SK-N-SH treated with all-trans-retinoic acid at 6 μM for 48 hours (cell line): ENCODE results near the gene ZNF511.

Experiments used
- ATAC-seq: fragments of 200-7000 bp; cut with Tn5 transposase; 3 replicates; pipeline ENCODE4 v1.9.1; 2020; ENCODE audit warnings: mild to moderate bottlenecking, moderate library complexity
- ARNTL ChIP-seq: fragments of 450-650 bp; formaldehyde crosslinking; IDR thresholded peaks from 2 replicates; pipeline ENCODE4 v1.5.0; 2020; ENCODE audit warnings: low read depth, mild to moderate bottlenecking, moderate library complexity, borderline replicate concordance
- BACH2 ChIP-seq: fragments of 250-450 bp; sonication (Bioruptor Pico); IDR thresholded peaks from 2 replicates; pipeline ENCODE4 v1.9.0; 2021; ENCODE audit warnings: mild to moderate bottlenecking, borderline replicate concordance
- ESRRG ChIP-seq: fragments of 250-450 bp; sonication (Bioruptor Pico); IDR thresholded peaks from 2 replicates; pipeline ENCODE4 v1.6.1; 2021; ENCODE audit warnings: mild to moderate bottlenecking
- GLIS3 ChIP-seq: fragments of 250-450 bp; sonication (Bioruptor Pico); IDR thresholded peaks from 2 replicates; pipeline ENCODE4 v1.5.0; 2020; ENCODE audit warnings: mild to moderate bottlenecking, moderate library complexity
- ISL1 ChIP-seq: fragments of 250-450 bp; sonication (Bioruptor Pico); IDR thresholded peaks from 2 replicates; pipeline ENCODE4 v2.1.2; 2022; ENCODE audit warnings: mild to moderate bottlenecking, moderate library complexity
- OSR1 ChIP-seq: fragments of 250-450 bp; sonication (Bioruptor Pico); IDR thresholded peaks from 2 replicates; pipeline ENCODE4 v1.8.0; 2022; ENCODE audit warnings: moderate library complexity, mild to moderate bottlenecking, inconsistent platforms
- PPARA ChIP-seq: fragments of 250-450 bp; sonication (Bioruptor Pico); IDR thresholded peaks from 2 replicates; pipeline ENCODE4 v1.5.0; 2020; ENCODE audit warnings: mild to moderate bottlenecking, borderline replicate concordance
- RARB ChIP-seq: fragments of 250-450 bp; sonication (Bioruptor Pico); IDR thresholded peaks from 2 replicates; pipeline ENCODE4 v1.8.0; 2021; ENCODE audit warnings: mild to moderate bottlenecking, moderate library complexity
- SNAI2 ChIP-seq: fragments of 250-450 bp; sonication (Bioruptor Pico); IDR thresholded peaks from 2 replicates; pipeline ENCODE4 v1.5.0; 2020; ENCODE audit warnings: mild to moderate bottlenecking, moderate library complexity
- TCF4 ChIP-seq: fragments of 250-450 bp; sonication (Bioruptor Pico); IDR thresholded peaks from 2 replicates; pipeline ENCODE4 v1.8.0; 2021; ENCODE audit warnings: mild to moderate bottlenecking, moderate library complexity, borderline replicate concordance
- TOX ChIP-seq: fragments of 250-450 bp; sonication (Bioruptor Pico); IDR thresholded peaks from 2 replicates; pipeline ENCODE4 v1.8.0; 2021; ENCODE audit warnings: mild to moderate bottlenecking, moderate library complexity, borderline replicate concordance
- ZFP3 ChIP-seq: fragments of 250-450 bp; sonication (Bioruptor Pico); IDR thresholded peaks from 2 replicates; pipeline ENCODE4 v1.5.0; 2020; ENCODE audit warnings: mild to moderate bottlenecking, moderate library complexity
- ZFP30 ChIP-seq: fragments of 450-650 bp; formaldehyde crosslinking; IDR thresholded peaks from 2 replicates; pipeline ENCODE4 v1.5.0; 2022; ENCODE audit warnings: mild to moderate bottlenecking, moderate library complexity
- ZNF565 ChIP-seq: fragments of 450-650 bp; formaldehyde crosslinking; conservative IDR thresholded peaks from 2 replicates; pipeline ENCODE4 v1.5.0; 2020; ENCODE audit warnings: low read depth, mild to moderate bottlenecking, moderate library complexity
- ZNF70 ChIP-seq: fragments of 450-650 bp; formaldehyde crosslinking; IDR thresholded peaks from 2 replicates; pipeline ENCODE4 v1.5.0; 2020; ENCODE audit warnings: mild to moderate bottlenecking, moderate library complexity
- ZNF8 ChIP-seq: fragments of 450-650 bp; formaldehyde crosslinking; IDR thresholded peaks from 2 replicates; pipeline ENCODE4 v1.5.0; 2020; ENCODE audit warnings: mild to moderate bottlenecking, moderate library complexity
- TF ChIP-seq, protein P1 (sequence below): fragments of 250-450 bp; sonication (Bioruptor Pico); IDR thresholded peaks from 2 replicates; pipeline ENCODE4 v1.5.1; 2020; ENCODE audit warnings: low read depth, mild to moderate bottlenecking, moderate library complexity
- TF ChIP-seq, protein P2 (sequence below): fragments of 250-450 bp; sonication (Bioruptor Pico); IDR thresholded peaks from 2 replicates; pipeline ENCODE4 v1.8.0; 2021; ENCODE audit warnings: low read depth, mild to moderate bottlenecking, moderate library complexity, borderline replicate concordance
- TF ChIP-seq, protein P3 (sequence below): fragments of 250-450 bp; sonication (Bioruptor Pico); IDR thresholded peaks from 2 replicates; pipeline ENCODE4 v1.5.0; 2020; ENCODE audit warnings: mild to moderate bottlenecking, moderate library complexity
- TF ChIP-seq, protein P4 (sequence below): fragments of 250-450 bp; sonication (Bioruptor Pico); IDR thresholded peaks from 2 replicates; pipeline ENCODE4 v1.8.0; 2020; ENCODE audit warnings: mild to moderate bottlenecking, moderate library complexity, borderline replicate concordance
- TF ChIP-seq, protein P5 (sequence below): fragments of 250-450 bp; sonication (Bioruptor Pico); IDR thresholded peaks from 2 replicates; pipeline ENCODE4 v1.5.1; 2021; ENCODE audit warnings: mild to moderate bottlenecking, moderate library complexity

The ZNF511 gene

DNA sequence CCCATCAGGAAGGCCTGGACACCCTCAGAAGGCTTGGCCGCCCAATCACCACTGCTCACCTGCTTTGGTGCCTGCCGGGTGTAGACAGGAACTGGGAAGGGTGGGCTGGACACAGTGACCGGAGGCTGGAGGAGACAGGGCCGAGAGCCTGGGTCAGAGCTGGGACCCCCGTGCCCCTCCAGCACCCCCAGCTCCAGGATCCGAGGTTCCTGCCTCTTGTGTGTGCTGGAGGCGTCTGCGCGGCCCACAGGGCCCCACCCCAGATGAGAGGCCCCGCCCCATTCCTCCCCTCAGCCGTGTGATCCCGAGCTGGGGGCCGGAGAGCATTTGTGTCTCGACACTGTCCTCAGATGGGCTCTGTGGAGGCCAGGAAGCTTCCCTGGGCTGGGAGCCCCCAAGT lies 41.4 kb upstream of the ZNF511 start:
- TF ChIP-seq TCF4 (CRISPR knock-in tag) (no peak), ESRRG (CRISPR knock-in tag) (no peak), PPARA (CRISPR knock-in tag) (no peak), TOX (no peak), ZNF565 (CRISPR knock-in tag) (no peak), ZFP3 (CRISPR knock-in tag) (no peak), OSR1 (no peak), ARNTL (CRISPR knock-in tag) (no peak), ZFP30 (CRISPR knock-in tag) (no peak), BACH2 (CRISPR knock-in tag) (no peak)
- TF ChIP-seq, protein P1, sequence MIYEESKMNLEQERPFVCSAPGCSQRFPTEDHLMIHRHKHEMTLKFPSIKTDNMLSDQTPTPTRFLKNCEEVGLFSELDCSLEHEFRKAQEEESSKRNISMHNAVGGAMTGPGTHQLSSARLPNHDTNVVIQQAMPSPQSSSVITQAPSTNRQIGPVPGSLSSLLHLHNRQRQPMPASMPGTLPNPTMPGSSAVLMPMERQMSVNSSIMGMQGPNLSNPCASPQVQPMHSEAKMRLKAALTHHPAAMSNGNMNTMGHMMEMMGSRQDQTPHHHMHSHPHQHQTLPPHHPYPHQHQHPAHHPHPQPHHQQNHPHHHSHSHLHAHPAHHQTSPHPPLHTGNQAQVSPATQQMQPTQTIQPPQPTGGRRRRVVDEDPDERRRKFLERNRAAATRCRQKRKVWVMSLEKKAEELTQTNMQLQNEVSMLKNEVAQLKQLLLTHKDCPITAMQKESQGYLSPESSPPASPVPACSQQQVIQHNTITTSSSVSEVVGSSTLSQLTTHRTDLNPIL: no peak
- TF ChIP-seq, protein P2, sequence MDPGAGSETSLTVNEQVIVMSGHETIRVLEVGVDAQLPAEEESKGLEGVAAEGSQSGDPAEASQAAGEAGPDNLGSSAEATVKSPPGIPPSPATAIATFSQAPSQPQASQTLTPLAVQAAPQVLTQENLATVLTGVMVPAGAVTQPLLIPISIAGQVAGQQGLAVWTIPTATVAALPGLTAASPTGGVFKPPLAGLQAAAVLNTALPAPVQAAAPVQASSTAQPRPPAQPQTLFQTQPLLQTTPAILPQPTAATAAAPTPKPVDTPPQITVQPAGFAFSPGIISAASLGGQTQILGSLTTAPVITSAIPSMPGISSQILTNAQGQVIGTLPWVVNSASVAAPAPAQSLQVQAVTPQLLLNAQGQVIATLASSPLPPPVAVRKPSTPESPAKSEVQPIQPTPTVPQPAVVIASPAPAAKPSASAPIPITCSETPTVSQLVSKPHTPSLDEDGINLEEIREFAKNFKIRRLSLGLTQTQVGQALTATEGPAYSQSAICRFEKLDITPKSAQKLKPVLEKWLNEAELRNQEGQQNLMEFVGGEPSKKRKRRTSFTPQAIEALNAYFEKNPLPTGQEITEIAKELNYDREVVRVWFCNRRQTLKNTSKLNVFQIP (CRISPR knock-in tag): no peak
- TF ChIP-seq, protein P3, sequence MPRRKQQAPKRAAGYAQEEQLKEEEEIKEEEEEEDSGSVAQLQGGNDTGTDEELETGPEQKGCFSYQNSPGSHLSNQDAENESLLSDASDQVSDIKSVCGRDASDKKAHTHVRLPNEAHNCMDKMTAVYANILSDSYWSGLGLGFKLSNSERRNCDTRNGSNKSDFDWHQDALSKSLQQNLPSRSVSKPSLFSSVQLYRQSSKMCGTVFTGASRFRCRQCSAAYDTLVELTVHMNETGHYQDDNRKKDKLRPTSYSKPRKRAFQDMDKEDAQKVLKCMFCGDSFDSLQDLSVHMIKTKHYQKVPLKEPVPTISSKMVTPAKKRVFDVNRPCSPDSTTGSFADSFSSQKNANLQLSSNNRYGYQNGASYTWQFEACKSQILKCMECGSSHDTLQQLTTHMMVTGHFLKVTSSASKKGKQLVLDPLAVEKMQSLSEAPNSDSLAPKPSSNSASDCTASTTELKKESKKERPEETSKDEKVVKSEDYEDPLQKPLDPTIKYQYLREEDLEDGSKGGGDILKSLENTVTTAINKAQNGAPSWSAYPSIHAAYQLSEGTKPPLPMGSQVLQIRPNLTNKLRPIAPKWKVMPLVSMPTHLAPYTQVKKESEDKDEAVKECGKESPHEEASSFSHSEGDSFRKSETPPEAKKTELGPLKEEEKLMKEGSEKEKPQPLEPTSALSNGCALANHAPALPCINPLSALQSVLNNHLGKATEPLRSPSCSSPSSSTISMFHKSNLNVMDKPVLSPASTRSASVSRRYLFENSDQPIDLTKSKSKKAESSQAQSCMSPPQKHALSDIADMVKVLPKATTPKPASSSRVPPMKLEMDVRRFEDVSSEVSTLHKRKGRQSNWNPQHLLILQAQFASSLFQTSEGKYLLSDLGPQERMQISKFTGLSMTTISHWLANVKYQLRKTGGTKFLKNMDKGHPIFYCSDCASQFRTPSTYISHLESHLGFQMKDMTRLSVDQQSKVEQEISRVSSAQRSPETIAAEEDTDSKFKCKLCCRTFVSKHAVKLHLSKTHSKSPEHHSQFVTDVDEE: no peak
- TF ChIP-seq, protein P4, sequence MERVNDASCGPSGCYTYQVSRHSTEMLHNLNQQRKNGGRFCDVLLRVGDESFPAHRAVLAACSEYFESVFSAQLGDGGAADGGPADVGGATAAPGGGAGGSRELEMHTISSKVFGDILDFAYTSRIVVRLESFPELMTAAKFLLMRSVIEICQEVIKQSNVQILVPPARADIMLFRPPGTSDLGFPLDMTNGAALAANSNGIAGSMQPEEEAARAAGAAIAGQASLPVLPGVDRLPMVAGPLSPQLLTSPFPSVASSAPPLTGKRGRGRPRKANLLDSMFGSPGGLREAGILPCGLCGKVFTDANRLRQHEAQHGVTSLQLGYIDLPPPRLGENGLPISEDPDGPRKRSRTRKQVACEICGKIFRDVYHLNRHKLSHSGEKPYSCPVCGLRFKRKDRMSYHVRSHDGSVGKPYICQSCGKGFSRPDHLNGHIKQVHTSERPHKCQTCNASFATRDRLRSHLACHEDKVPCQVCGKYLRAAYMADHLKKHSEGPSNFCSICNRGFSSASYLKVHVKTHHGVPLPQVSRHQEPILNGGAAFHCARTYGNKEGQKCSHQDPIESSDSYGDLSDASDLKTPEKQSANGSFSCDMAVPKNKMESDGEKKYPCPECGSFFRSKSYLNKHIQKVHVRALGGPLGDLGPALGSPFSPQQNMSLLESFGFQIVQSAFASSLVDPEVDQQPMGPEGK (CRISPR knock-in tag): no peak
- TF ChIP-seq, all 23 proteins: peak for 0
- no peak for ATAC-seq

DNA sequence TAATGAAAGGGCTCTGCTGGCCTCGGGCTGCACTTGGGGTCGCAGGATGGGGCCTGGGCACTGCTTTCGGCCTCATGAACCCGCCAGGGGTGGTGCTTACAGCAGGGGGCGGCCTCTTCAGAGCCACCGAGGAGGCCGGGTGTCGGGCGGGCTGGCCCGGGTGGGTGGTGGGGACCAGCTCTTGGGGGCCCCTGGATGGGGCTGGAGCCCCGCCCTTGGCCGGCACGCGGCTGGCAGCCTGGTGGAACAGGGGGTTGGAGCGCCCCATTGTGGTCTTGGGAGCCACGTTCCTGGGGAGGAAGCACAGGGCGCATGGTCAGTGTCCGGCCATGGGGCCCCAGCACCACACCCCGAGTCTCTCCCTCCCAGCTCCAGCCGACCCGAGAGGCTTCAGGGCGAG lies 40.9 kb upstream of the ZNF511 start:
- TF ChIP-seq OSR1: no peak
- TF ChIP-seq, protein P5, sequence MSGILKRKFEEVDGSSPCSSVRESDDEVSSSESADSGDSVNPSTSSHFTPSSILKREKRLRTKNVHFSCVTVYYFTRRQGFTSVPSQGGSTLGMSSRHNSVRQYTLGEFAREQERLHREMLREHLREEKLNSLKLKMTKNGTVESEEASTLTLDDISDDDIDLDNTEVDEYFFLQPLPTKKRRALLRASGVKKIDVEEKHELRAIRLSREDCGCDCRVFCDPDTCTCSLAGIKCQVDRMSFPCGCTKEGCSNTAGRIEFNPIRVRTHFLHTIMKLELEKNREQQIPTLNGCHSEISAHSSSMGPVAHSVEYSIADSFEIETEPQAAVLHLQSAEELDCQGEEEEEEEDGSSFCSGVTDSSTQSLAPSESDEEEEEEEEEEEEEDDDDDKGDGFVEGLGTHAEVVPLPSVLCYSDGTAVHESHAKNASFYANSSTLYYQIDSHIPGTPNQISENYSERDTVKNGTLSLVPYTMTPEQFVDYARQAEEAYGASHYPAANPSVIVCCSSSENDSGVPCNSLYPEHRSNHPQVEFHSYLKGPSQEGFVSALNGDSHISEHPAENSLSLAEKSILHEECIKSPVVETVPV: no peak
- no peak for TF ChIP-seq ZFP3 (CRISPR knock-in tag)
- TF ChIP-seq BACH2 (CRISPR knock-in tag): no peak
- no peak for TF ChIP-seq ZFP30 (CRISPR knock-in tag)
- no peak for TF ChIP-seq SNAI2 (CRISPR knock-in tag)
- no peak for TF ChIP-seq ZNF565 (CRISPR knock-in tag)
- no peak for TF ChIP-seq RARB (CRISPR knock-in tag)
- TF ChIP-seq ARNTL (CRISPR knock-in tag): no peak
- TF ChIP-seq, all 23 proteins: peak for 0
- no peak for ATAC-seq

DNA sequence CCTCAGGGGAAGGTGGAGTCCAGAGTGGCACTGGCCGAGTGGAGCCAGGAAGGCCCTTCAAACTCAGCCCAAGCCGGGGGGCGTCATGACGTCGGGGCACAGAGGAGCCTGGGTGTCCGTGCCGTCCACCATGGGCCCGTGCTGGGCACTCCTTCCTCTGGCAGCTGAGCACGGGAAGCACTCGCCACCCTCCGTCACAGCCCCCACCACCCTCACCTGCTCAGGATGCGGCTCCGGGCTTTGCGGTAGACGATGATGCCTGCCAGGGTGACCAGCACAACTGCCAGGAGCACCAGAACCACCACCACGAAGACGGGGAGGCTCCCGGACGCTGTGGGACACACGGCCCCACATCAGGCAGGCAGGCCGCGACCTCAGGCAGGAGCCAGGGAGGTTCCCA lies 40.2 kb upstream of the ZNF511 start:
- ATAC-seq: no peak
- TF ChIP-seq, protein P5: no peak
- TF ChIP-seq ZNF70: no peak
- TF ChIP-seq ISL1: no peak
- no peak for TF ChIP-seq TCF4 (CRISPR knock-in tag)
- TF ChIP-seq ZFP30 (CRISPR knock-in tag): no peak
- no peak for TF ChIP-seq PPARA (CRISPR knock-in tag)
- TF ChIP-seq GLIS3: no peak
- TF ChIP-seq ZNF8 (CRISPR knock-in tag): no peak
- TF ChIP-seq OSR1: no peak
- no peak for TF ChIP-seq ARNTL (CRISPR knock-in tag)
- TF ChIP-seq, protein P3: no peak
- no peak for TF ChIP-seq BACH2 (CRISPR knock-in tag)
- no peak for TF ChIP-seq SNAI2 (CRISPR knock-in tag)
